AG08396 (cell line): ENCODE measurements around the gene ANKFN1.
A peak's percentile ranks its signal among the peaks of the same experiment; 100 is the strongest.

ENCODE experiments used
- DNase-seq: peaks from one replicate; pipeline ENCODE4 v3.0.0; 2012; ENCODE audit warnings: low spot score, mixed read lengths

The ANKFN1 gene

DNA sequence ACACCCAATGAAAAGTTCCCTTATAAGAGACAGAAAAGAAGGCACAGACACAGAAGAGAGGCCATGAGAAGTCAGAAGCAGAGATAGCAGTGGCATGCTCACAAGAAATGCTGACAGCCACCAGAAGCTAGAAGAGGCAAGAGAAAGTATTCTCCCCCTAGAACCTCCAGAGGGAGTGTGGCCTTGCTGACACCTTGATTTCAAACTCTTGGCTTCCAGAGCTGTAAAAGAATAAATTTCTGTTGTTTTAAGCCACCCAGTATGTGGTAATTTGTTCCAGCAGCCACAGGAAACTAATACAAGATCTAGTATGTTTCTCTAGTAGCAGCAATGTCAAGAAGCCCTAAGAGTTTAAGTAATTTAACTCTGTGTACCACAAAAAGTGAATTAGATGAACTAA is 353.1 kb downstream of the ANKFN1 start:
- no peak for DNase-seq

- no peak for DNase-seq
These were observed 357.5 kb downstream of the ANKFN1 start for GRCh38 chr17:56510554-56511342.

DNA sequence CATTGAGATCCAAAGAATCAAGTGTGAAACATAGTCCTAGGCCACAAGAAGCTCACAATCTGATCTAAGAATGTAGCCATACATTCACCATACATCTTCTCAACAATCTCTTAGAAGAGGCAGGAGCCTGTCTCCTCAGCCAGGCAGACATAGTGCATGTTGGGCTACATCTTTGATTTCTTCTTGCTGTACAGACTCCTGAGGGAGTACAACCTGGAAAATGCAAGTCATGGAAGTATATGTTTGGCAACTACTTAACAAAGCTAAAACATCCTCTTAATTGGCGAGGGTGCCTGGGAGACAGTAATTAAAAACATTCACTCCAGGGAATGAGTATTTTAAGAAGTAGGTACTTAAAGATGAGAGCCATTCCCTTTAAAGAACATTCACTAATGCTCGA is 361.0 kb downstream of the ANKFN1 start:
- no peak for DNase-seq

DNA sequence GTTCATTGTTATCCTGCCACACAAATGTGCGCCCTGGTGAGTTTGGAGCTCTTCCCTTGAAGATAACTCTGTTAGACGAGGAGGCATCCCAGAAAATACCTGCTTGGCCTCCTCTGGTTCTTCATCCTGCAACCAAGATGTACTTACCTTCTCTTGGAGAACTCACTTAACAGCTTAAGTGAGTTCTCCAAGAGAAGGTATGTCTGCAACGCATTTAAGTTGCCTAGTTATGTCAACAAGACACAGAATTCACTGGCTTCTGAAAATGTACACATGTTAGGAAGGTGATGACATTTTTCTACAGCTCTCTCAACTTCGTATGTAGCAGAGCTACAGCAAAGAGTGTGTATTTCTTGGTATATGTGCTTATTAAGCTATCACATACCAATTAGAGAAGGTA is 361.6 kb downstream of the ANKFN1 start:
- DNase-seq = no peak

- DNase-seq = no peak
These were observed 368.3 kb downstream of the ANKFN1 start for GRCh38 chr17:56521414-56522141.

- no peak for DNase-seq
These were observed 369.8 kb downstream of the ANKFN1 start for GRCh38 chr17:56523042-56523441.

GRCh38 chr17:56528696-56529095 is 375.4 kb downstream of the ANKFN1 start:
- no peak for DNase-seq

DNA sequence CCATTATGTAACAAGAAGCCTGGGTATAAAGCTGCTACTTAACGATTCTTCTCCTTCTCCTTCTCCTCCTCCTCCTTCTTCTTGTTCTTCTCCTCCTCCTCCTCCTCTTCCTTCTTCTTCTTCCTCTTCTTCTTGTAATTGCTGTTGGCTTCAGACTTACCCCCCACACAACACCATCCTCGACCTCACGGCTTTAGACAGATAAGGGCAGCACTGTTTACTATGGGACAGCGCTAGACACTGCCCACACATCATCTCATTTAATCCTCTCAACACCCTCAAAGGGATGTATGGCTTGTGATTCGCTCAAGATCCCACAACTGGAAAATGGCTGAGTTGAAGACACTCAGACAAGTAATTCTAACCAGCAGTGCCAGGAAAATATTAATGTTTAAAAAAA is 379.7 kb downstream of the ANKFN1 start:
- no peak for DNase-seq

- DNase-seq = no peak
These were observed 383.5 kb downstream of the ANKFN1 start for GRCh38 chr17:56536766-56537165.

- peak; percentile 31 for DNase-seq
These were observed 387.6 kb downstream of the ANKFN1 start for GRCh38 chr17:56540836-56541235.

DNA sequence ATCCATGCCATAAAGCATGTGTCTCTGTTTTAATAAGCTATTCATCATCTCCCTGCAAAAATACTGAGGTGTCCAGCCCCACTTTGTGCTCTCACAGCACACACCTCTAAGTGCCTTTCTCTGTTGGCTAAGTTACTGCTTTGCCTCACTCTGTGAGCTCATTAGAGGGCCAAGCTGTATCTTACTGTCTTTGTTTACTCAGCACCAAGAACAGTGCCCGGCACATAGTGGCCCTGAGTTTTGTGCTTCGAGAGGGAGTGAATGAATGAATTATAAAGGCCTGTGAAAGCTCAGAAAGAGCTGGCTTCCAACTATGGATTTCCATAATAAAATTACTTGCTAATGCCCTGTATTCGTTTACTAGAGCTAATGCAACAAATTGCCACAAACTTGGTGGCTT is 390.0 kb downstream of the ANKFN1 start:
- no peak for DNase-seq

- DNase-seq = no peak
These were observed 391.8 kb downstream of the ANKFN1 start for GRCh38 chr17:56545106-56545505.

GRCh38 chr17:56545930-56546329 is 392.7 kb downstream of the ANKFN1 start:
- DNase-seq = no peak

- DNase-seq = no peak
These were observed 395.4 kb downstream of the ANKFN1 start for GRCh38 chr17:56548661-56549060.

- no peak for DNase-seq
These were observed 396.2 kb downstream of the ANKFN1 start for GRCh38 chr17:56549501-56549900.

GRCh38 chr17:56557682-56558081 is 404.4 kb downstream of the ANKFN1 start:
- no peak for DNase-seq

DNA sequence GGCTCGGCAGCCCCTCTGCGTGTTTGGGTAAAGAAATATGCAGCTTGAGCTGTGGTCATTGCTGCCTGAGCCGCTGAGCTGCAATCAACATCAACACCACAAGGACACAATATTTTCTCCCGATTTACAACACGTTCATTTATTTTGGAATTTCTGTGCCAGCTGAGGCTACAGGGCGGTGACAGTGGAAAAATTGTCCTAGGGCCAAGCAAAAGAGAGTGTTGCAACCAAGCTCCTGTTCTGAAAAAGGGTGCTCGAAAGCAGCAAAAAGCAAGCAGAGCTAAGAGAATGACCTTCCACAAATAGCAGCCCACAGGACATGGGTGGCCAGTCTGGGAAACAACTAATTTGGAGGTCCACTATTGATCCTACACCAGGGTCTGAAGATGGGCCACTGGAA is 404.8 kb downstream of the ANKFN1 start:
- no peak for DNase-seq
